ENCODE results near the gene BBS9.

GRCh38 chr7:33210958-33211357 is 81.6 kb downstream of the BBS9 start:
- TF ChIP-seq CTCF (IDR thresholded peaks at IDR 0.05) (no peak), POLR2A (IDR thresholded peaks at IDR 0.05) (no peak), EP300 (IDR thresholded peaks at IDR 0.05) (no peak)

Measured in tibial nerve (tissue), 4 donors.